Stimulated activated CD4-positive, alpha-beta T cell treated with anti-CD3 and anti-CD28 coated beads, Interleukin-1b, Interleukin-23, amount 100 ng/mL, for 24 hours (primary cell): ENCODE data around the gene TBX10.
A peak's percentile ranks its signal among the peaks of the same experiment; 100 is the strongest.

ENCODE experiments used
- DNase-seq, 4 experiments: peaks; one replicate each; pipeline ENCODE4 v3.0.0-alpha.2; 2020; ENCODE audit warnings: low read depth in 4 of 4, low spot score in 1 of 4

The TBX10 gene

DNA sequence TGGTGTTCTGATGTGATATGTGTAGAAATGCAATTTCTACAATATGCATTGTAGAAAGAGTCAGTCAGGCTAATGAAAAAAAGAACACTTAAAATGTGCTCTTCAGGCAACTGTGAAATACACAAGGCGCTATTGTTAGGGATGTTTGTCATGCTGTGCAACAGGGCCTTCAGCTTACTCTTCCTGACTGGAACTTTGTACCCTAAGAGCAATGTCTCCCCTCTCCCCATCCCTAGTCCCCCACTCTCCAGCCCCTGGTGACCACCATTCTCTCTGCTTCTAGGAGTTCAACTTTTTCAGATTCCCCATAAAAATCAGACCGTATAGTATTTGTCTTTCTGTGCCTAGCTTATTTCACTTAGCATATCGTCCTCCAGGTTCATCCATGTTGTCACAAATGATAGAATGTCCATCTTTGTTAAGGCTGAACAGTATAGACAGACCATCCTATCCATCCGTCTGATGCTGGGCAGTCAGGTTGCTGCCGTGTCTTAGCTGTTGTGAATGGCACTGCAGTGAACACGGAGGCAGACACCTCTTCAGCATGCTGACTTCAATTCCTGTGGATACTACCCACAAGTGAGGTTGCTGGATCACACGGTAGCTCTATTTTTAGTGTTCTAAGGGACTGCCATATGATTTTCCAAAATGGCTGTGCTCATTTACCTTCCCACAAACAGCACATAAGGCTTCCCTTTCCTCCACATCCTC, 22.2 kb downstream of the TBX10 start:
- DNase-seq, result no peak

GRCh38 chr11:67616431-67617242, 22.9 kb downstream of the TBX10 start:
- no peak for DNase-seq

DNA sequence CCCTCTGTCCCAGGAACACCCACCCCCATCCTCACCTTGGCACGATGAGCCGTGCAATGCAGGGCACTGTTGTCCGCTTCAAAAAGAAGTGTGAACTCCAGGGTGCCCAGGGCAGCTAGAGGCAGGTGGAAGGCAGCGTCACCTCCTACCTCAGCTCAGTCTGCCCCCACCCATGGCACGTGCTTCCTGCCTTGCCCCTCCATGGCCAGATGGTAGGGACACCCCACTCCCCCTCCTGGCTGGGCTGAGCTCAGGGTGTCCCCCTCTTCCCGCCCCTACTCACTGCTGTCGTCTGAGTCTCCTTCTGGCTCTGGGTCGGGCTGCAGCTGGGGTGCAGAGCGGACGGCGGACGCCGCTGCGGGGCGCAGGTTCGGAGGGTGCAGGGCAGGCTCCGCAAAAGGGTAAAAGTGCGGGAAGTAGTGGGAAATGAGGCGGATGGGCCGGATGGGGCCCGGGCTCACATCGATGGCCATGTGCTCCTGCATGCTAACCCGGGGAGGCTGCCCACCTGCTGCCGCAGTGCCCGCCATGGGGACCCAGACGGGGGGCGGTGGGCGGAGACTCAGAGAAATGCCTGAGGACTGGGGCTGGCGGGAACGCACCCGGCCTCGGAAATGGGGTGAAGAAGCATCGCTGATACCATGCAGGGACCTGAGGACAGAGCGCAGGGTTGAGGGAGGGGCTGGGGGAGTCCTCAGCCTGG, 23.7 kb downstream of the TBX10 start:
- DNase-seq, result no peak

GRCh38 chr11:67614730-67615714, 24.5 kb downstream of the TBX10 start:
- DNase-seq, result peak in 2 of 4 experiments; percentile 25 to 60

DNA sequence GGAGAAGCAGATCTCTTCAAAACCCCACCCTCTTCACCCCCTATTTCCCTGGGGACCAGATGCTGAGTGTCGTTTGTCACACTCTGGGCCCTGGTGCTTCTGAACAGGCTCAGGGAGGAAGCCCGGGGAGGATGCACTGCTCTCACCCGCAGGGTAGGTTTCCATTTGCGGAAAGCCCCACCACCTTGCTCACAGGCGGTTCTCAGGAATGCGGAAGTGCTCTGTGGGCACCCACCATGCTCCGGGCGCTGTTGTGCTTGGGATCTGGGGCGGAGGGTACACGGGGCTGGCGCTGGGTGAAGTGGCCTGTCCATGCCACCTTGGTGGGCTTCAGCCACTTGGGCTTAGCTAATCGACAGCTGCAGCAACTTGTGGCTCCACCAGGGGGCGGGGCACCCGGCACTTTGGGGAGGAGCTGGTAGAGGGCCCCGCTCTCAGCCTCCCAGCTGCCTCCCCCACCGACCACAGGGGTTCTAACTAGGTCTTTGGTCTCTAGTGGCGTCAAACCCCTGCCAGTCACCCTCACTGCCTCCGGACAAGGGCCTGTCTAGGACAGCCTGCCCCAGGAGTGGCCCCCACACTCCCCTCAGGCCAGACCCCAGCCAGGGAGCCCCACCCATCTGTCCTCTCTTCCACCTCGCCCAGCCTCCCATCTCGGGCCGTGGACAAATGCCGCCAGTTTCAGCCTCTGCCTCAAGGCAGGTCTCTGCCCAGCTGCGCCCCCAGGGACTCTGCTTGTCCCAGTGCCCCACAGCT, 25.4 kb downstream of the TBX10 start:
- peak; percentile 43 to 71 (median 64) for DNase-seq

DNA sequence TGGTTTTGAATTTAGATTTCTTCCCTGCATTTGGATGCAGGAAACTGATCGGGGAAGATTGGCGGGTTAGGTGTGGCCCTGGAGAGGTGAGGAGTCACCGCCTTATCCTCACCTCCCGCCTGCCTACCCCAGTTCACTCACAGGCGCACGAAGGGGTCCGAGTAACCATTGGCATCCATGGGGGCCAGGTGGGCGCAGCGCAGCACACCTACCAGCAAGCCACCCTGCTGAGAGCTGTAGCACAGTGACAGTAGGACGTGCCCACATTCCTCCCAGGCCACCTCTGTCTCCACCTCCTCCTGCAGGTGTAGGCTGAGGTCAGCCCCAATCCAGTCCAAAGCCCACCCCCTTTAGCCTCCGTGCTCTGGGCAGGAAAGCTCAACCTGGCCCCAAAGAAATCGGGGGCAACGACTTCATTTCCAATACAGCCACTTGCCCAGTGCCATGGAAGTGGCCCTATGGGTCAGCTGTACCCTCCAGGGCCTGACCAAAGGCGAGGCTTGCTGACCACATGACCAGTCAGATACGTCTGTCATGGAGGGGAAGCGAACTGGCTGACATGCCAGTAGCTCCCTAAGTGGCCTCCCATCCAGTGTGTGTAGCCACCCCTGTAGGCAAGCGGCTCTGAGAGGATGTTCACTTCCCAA, 26.1 kb downstream of the TBX10 start:
- no peak for DNase-seq

- no peak for DNase-seq
Measured at GRCh38 chr11:67612751-67613150, 26.8 kb downstream of the TBX10 start.

GRCh38 chr11:67611704-67612587, 27.6 kb downstream of the TBX10 start:
- DNase-seq, result no peak

DNA sequence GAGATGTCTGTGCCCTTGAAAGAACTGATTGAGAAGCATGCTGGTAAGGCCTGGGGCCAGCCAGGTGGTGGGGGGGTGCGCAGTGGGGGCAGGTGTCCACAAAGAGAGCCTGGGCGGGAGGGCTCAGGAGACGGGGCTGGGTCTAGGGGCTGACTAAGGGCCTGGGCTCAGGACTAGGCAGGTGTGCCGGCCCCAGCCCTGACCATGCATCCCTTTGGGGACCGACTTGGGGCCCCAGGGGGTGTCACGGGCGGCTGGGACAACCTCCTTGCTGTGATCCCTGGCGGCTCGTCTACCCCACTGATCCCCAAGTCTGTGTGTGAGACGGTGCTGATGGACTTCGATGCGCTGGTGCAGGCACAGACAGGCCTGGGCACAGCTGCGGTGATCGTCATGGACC, 28.4 kb downstream of the TBX10 start:
- DNase-seq, result no peak

- no peak for DNase-seq
Measured at GRCh38 chr11:67610302-67610868, 29.2 kb downstream of the TBX10 start.

- no peak for DNase-seq
Measured at GRCh38 chr11:67609316-67609715, 30.2 kb downstream of the TBX10 start.

DNA sequence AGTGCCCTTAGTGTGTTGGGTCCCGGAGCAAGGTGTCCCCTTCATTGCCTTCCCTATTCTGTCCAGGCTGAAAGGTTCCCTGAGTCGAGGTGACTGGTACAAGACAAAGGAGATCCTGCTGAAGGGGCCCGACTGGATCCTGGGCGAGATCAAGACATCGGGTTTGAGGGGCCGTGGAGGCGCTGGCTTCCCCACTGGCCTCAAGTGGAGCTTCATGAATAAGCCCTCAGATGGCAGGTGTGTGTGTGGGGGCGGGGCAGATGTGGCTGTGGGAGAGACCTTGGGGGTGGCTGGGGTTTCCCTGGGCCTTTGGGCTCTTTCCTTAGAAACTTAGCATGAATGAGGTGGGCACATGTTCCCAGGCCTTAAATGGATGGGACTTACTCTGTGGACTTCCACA, 31.1 kb downstream of the TBX10 start:
- DNase-seq, result no peak

GRCh38 chr11:67607507-67607906, 32.1 kb downstream of the TBX10 start:
- DNase-seq, result no peak

- peak; percentile 89 to 96 (median 94) for DNase-seq
Measured at GRCh38 chr11:67606492-67607295, 32.9 kb downstream of the TBX10 start, which contains the start of gene NDUFV1. TSS of gene NDUFV1 (plus strand) at chr11:67606936. CDS start at chr11:67607005, 69 bp downstream.

DNA sequence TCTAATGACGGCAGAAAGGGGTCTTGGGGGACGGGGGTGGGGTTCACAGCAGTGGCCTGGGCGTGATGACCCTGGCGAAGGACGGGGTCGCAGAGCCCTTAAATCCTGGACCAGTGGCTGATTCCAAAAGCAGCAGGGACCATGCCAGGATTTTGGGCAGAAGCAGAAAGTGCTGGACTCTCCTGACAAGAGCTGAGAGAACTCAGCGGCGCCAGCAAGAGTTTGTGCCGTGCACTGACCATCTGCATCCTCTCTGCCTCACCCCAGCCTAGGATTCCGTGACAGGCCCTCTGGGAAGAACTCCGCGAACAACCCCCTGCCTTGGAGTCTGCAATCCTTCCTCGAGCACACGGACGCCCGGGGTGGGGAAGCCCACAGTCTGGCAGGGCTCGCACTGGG, 33.5 kb downstream of the TBX10 start:
- DNase-seq, result no peak

DNA sequence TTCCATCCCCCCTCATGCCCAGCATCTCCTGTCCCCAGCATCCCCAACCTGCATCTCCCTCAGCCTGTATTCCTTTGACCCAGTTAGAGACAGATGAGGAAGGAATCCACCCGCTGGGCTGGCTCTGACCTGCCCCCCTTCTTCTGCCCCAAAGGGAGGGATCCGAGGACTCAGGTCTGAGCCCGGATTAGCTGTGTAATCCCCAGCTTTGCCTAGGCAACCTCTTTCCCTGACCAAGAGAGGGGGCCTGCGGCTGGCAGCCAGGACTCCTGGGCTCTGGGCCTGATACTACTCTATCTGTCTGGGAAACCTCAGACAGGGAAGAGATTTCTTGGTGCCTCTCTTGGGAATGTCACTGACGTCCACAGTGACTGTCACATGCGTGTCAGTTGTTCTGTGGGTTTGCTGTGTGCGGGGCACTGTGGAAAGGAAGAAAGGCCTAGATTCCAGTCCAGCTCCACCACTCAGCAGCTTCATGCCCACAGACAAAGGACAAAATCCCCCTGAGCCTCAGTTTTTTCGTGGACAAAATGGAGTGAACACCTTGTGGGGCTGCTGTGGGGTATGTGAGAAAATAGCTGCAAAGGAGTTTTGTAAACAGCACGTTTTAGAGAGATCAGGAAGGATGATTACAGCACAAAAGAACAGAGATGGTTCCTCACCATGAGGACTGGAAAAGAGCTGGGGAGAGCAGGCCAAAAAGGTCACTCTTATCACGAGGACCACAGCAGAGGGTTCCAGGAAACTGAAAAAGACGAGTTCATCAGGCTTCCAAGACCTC, 34.1 kb downstream of the TBX10 start:
- no peak for DNase-seq
